Astrocyte (in vitro differentiated cells and primary cell): ENCODE data around the gene OR1S1.

Experiments
- CTCF ChIP-seq: IDR thresholded peaks from 2 replicates; pipeline ENCODE4 v1.5.1; 2011; ENCODE audit warnings: low read depth, mild to moderate bottlenecking, inconsistent platforms, low read length, moderate library complexity; ENCODE audit not compliant: insufficient read depth
- EZH2 ChIP-seq: IDR thresholded peaks from 2 replicates; pipeline ENCODE4 v1.6.1; 2012; ENCODE audit warnings: mild to moderate bottlenecking, low read length, inconsistent platforms; ENCODE audit not compliant: insufficient read depth

- TF ChIP-seq CTCF = no peak
- no peak for TF ChIP-seq EZH2
Observed at GRCh38 chr11:58177409-58178054, 35.0 kb upstream of the OR1S1 start.
